Upper lobe of left lung (tissue), 4 donors: ENCODE results near the gene WDPCP.

Source experiments
- POLR2A ChIP-seq, 4 donors: fragments of 450-650 bp; IDR thresholded peaks; one replicate each; pipeline ENCODE4 v1.5.1; 2016 to 2017; ENCODE audit warnings: antibody characterized with exemption in 4 of 4, mild to moderate bottlenecking in 2 of 4
- POLR2AphosphoS5 ChIP-seq, 2 donors: sonication (generic); formaldehyde crosslinking; IDR thresholded peaks; one replicate each; pipeline ENCODE4 v1.5.1; 2017; ENCODE audit warnings: antibody characterized with exemption in 2 of 2
- TF ChIP-seq, protein P1 (sequence below), 6 experiments: fragments of 450-650 bp in 4 of 6; fragments of 200-600 bp in 2 of 6; sonication (generic) in 2 of 6; IDR thresholded peaks; one replicate each; pipeline ENCODE4 v1.5.1; 2016 to 2019; ENCODE audit warnings: antibody characterized with exemption in 6 of 6

DNA sequence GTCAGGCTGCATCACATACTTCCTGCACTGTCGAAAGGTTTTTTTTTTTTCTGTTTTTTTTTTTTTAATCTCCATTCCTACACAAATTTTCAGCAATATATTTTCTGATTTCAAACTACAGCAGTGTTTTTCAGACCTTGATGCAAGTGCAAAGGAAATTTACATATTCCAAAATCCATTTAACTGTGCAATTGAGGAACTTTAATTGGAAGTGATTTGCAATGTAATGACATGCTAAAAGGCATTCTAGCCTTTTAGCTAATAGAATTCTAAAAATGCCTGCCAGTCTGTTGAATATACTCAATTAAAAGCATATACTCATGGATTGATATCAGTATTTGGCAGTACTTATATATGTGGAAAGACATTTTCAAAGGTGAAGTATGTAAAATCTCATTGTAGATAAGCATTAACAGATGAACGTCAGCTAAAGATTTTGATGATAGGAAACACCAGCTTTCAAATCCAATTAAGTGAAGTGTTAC, 327.1 kb downstream of the WDPCP start:
- no peak for TF ChIP-seq POLR2A (IDR thresholded peaks at IDR 0.05)
- TF ChIP-seq POLR2AphosphoS5 (IDR thresholded peaks at IDR 0.05), result no peak
- TF ChIP-seq, protein P1, sequence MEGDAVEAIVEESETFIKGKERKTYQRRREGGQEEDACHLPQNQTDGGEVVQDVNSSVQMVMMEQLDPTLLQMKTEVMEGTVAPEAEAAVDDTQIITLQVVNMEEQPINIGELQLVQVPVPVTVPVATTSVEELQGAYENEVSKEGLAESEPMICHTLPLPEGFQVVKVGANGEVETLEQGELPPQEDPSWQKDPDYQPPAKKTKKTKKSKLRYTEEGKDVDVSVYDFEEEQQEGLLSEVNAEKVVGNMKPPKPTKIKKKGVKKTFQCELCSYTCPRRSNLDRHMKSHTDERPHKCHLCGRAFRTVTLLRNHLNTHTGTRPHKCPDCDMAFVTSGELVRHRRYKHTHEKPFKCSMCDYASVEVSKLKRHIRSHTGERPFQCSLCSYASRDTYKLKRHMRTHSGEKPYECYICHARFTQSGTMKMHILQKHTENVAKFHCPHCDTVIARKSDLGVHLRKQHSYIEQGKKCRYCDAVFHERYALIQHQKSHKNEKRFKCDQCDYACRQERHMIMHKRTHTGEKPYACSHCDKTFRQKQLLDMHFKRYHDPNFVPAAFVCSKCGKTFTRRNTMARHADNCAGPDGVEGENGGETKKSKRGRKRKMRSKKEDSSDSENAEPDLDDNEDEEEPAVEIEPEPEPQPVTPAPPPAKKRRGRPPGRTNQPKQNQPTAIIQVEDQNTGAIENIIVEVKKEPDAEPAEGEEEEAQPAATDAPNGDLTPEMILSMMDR (IDR thresholded peaks at IDR 0.05), result no peak
